Thyroid gland (tissue), 4 donors: ENCODE measurements around the gene KISS1R.

Source experiments
- CTCF ChIP-seq, 6 experiments: fragments of 200-600 bp in 3 of 6; fragments of 450-650 bp in 3 of 6; sonication (generic) in 3 of 6; IDR thresholded peaks; one replicate each; pipeline ENCODE4 v1.5.1; 2016 to 2019; ENCODE audit warnings: antibody characterized with exemption in 6 of 6, mild to moderate bottlenecking in 2 of 6, inconsistent platforms in 1 of 6, moderate library complexity in 1 of 6
- POLR2A ChIP-seq, 2 donors: fragments of 450-650 bp; IDR thresholded peaks; one replicate each; pipeline ENCODE4 v1.6.1; 2017; ENCODE audit warnings: antibody characterized with exemption in 2 of 2, mild to moderate bottlenecking in 2 of 2, moderate library complexity in 1 of 2

- TF ChIP-seq POLR2A (IDR thresholded peaks at IDR 0.05) (no peak), CTCF (IDR thresholded peaks at IDR 0.05) (no peak)
Measured at GRCh38 chr19:920051-920864, 3.1 kb downstream of the KISS1R start.
